Neural cell (in vitro differentiated cells): ENCODE results near the gene ACTN2. TPM values are rescaled to one million over a fixed set of nuclear protein-coding genes. Genes with fewer than 3 reads are reported as not detected.

Source experiments
- H2AFZ ChIP-seq: fragments of 200-600, 300-800 bp; sonication (generic), shearing (Covaris generic); 2 replicates; pipeline ENCODE4 v1.6.0; 2014; ENCODE audit warnings: low read depth, mild to moderate bottlenecking, antibody characterized with exemption, low read length, moderate library complexity
- H3F3A ChIP-seq: fragments of 200-600 bp; shearing (Covaris generic); 2 replicates; pipeline ENCODE4 v1.6.1; 2016; ENCODE audit warnings: mild to moderate bottlenecking, moderate library complexity, mixed read lengths, antibody characterized with exemption, low read length; ENCODE audit not compliant: insufficient read depth, poor library complexity, severe bottlenecking
- H3K27ac ChIP-seq: fragments of 200-600, 300-800 bp; sonication (generic), shearing (Covaris generic); 2 replicates; pipeline ENCODE4 v1.5.1; 2014; ENCODE audit warnings: mild to moderate bottlenecking, low read length, moderate library complexity
- H3K27me3 ChIP-seq: fragments of 300-800, 200-600 bp; sonication (generic), shearing (Covaris generic); 2 replicates; pipeline ENCODE4 v1.6.0; 2014; ENCODE audit warnings: mild to moderate bottlenecking, low read depth, low read length, moderate library complexity; ENCODE audit not compliant: insufficient read depth
- H3K36me3 ChIP-seq: fragments of 300-800, 200-600 bp; sonication (generic), shearing (Covaris generic); 2 replicates; pipeline ENCODE4 v1.5.1; 2014; ENCODE audit warnings: mild to moderate bottlenecking, antibody characterized with exemption, low read length, moderate library complexity; ENCODE audit not compliant: insufficient read depth
- H3K4me2 ChIP-seq: fragments of 300-800, 200-600 bp; sonication (generic), shearing (Covaris generic); 2 replicates; pipeline ENCODE4 v1.6.0; 2014; ENCODE audit warnings: mild to moderate bottlenecking, low read length
- H3K4me3 ChIP-seq: fragments of 300-800, 200-600 bp; sonication (generic), shearing (Covaris generic); 2 replicates; pipeline ENCODE4 v1.5.1; 2014; ENCODE audit warnings: mild to moderate bottlenecking, low read length, moderate library complexity
- H3K79me2 ChIP-seq: fragments of 200-600 bp; shearing (Covaris generic); replicated peaks from 2 replicates; pipeline ENCODE4 v1.6.0; 2014; ENCODE audit warnings: mild to moderate bottlenecking, low read length, moderate library complexity; ENCODE audit not compliant: insufficient read depth
- H3K9ac ChIP-seq: fragments of 300-800, 200-600 bp; sonication (generic), shearing (Covaris generic); 2 replicates; pipeline ENCODE4 v1.6.1; 2016; ENCODE audit warnings: mild to moderate bottlenecking, low read length, mixed read lengths
- H3K9me2 ChIP-seq: fragments of 200-600 bp; shearing (Covaris generic); 2 replicates; pipeline ENCODE4 v1.6.1; 2016; ENCODE audit warnings: mild to moderate bottlenecking, low read length, mixed read lengths; ENCODE audit not compliant: insufficient read depth
- H3K9me3 ChIP-seq: fragments of 200-600, 300-800 bp; sonication (generic), shearing (Covaris generic); 2 replicates; pipeline ENCODE4 v1.6.1; 2016; ENCODE audit warnings: mild to moderate bottlenecking, mixed run types, low read length, moderate library complexity, mixed read lengths
- H4K20me1 ChIP-seq: fragments of 200-600 bp; shearing (Covaris generic); 2 replicates; pipeline ENCODE4 v1.6.1; 2016; ENCODE audit warnings: mild to moderate bottlenecking, mixed run types; ENCODE audit not compliant: insufficient read depth
- EP300 ChIP-seq: fragments of 450-650 bp; conservative IDR thresholded peaks from 2 replicates; pipeline ENCODE4 v1.6.1; 2014; ENCODE audit warnings: antibody characterized with exemption, mild to moderate bottlenecking, moderate library complexity; ENCODE audit not compliant: poor library complexity, severe bottlenecking
- EZH2 ChIP-seq: fragments of 200-600, 300-800 bp; shearing (Covaris generic), sonication (generic); IDR thresholded peaks from 2 replicates; pipeline ENCODE4 v1.6.1; 2014; ENCODE audit warnings: antibody characterized with exemption, low read length, borderline replicate concordance, mild to moderate bottlenecking; ENCODE audit not compliant: insufficient read depth, poor library complexity, severe bottlenecking
- MXI1 ChIP-seq: fragments of 450-650 bp; conservative IDR thresholded peaks from 2 replicates; pipeline ENCODE4 v1.6.1; 2014; ENCODE audit warnings: antibody characterized with exemption, mild to moderate bottlenecking; ENCODE audit not compliant: poor library complexity, severe bottlenecking
- POLR2AphosphoS5 ChIP-seq: IDR thresholded peaks from 2 replicates; pipeline ENCODE4 v1.6.1; 2012
- RAD21 ChIP-seq: fragments of 450-650 bp; conservative IDR thresholded peaks from 2 replicates; pipeline ENCODE4 v1.6.1; 2014; ENCODE audit warnings: antibody characterized with exemption, mild to moderate bottlenecking, moderate library complexity
- SMC3 ChIP-seq: fragments of 450-650 bp; conservative IDR thresholded peaks from 2 replicates; pipeline ENCODE4 v1.6.1; 2014; ENCODE audit warnings: antibody characterized with exemption, mild to moderate bottlenecking, moderate library complexity; ENCODE audit not compliant: poor library complexity
- TAF1 ChIP-seq: IDR thresholded peaks from 2 replicates; pipeline ENCODE4 v1.6.1; 2012; ENCODE audit warnings: low read depth
- polyA plus RNA-seq: library from polyadenylated mRNA; depleted of rRNA; stranded (reverse); fragments of >200 nt; gene quantifications from 2 replicates; pipeline ENCODE4 v1.2.3, GENCODE V29; 2014
- TF ChIP-seq, protein P1 (sequence below): fragments of 450-650 bp; IDR thresholded peaks from 2 replicates; pipeline ENCODE4 v1.5.1; 2014; ENCODE audit warnings: antibody characterized with exemption, mild to moderate bottlenecking, moderate library complexity; ENCODE audit not compliant: poor library complexity, severe bottlenecking
- TF ChIP-seq, protein P2 (sequence below): IDR thresholded peaks from 2 replicates; pipeline ENCODE4 v1.6.1; 2012; ENCODE audit warnings: borderline replicate concordance

The ACTN2 gene
- polyA plus RNA-seq, 1 donor from 2014 or later = 6.1 TPM

DNA sequence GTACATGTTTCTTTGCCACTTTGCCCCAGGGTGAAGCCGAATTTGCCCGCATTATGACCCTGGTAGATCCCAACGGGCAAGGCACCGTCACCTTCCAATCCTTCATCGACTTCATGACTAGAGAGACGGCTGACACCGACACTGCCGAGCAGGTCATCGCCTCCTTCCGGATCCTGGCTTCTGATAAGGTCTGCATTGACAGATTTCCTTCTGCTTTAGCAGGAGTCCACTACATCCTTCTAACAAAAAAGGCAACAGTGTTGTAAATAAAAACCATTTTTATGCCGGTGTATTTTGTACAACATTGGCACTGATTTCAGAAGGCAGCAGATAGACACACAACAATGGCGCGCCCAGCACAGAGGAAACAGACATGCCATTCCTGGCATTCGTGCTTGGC lies 74.7 kb downstream of the ACTN2 start:
- Histone ChIP-seq H2AFZ (no peak overlapping the region), H3K27ac (no peak overlapping the region), H3K27me3 (no peaks in the 10 kb centered on the region), H3K9ac (no peak overlapping the region), H3F3A (no peaks in the 10 kb centered on the region), H3K36me3 (no peaks in the 10 kb centered on the region), H3K79me2 (no peaks in the 10 kb centered on the region), H3K4me3 (no peak overlapping the region), H3K9me2 (no peaks in the 10 kb centered on the region), H4K20me1 (no peaks in the 10 kb centered on the region), H3K4me2 (no peak overlapping the region), H3K9me3 (no peaks in the 10 kb centered on the region)
- TF ChIP-seq SMC3 = no peak
- TF ChIP-seq, protein P1, sequence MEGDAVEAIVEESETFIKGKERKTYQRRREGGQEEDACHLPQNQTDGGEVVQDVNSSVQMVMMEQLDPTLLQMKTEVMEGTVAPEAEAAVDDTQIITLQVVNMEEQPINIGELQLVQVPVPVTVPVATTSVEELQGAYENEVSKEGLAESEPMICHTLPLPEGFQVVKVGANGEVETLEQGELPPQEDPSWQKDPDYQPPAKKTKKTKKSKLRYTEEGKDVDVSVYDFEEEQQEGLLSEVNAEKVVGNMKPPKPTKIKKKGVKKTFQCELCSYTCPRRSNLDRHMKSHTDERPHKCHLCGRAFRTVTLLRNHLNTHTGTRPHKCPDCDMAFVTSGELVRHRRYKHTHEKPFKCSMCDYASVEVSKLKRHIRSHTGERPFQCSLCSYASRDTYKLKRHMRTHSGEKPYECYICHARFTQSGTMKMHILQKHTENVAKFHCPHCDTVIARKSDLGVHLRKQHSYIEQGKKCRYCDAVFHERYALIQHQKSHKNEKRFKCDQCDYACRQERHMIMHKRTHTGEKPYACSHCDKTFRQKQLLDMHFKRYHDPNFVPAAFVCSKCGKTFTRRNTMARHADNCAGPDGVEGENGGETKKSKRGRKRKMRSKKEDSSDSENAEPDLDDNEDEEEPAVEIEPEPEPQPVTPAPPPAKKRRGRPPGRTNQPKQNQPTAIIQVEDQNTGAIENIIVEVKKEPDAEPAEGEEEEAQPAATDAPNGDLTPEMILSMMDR = no peak
- no peak for TF ChIP-seq MXI1
- TF ChIP-seq EZH2 = no peak
- TF ChIP-seq RAD21 = no peak
- TF ChIP-seq POLR2AphosphoS5 = no peak
- TF ChIP-seq, protein P2, sequence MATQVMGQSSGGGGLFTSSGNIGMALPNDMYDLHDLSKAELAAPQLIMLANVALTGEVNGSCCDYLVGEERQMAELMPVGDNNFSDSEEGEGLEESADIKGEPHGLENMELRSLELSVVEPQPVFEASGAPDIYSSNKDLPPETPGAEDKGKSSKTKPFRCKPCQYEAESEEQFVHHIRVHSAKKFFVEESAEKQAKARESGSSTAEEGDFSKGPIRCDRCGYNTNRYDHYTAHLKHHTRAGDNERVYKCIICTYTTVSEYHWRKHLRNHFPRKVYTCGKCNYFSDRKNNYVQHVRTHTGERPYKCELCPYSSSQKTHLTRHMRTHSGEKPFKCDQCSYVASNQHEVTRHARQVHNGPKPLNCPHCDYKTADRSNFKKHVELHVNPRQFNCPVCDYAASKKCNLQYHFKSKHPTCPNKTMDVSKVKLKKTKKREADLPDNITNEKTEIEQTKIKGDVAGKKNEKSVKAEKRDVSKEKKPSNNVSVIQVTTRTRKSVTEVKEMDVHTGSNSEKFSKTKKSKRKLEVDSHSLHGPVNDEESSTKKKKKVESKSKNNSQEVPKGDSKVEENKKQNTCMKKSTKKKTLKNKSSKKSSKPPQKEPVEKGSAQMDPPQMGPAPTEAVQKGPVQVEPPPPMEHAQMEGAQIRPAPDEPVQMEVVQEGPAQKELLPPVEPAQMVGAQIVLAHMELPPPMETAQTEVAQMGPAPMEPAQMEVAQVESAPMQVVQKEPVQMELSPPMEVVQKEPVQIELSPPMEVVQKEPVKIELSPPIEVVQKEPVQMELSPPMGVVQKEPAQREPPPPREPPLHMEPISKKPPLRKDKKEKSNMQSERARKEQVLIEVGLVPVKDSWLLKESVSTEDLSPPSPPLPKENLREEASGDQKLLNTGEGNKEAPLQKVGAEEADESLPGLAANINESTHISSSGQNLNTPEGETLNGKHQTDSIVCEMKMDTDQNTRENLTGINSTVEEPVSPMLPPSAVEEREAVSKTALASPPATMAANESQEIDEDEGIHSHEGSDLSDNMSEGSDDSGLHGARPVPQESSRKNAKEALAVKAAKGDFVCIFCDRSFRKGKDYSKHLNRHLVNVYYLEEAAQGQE = no peak
- no peak for TF ChIP-seq EP300
- no peak for TF ChIP-seq TAF1

DNA sequence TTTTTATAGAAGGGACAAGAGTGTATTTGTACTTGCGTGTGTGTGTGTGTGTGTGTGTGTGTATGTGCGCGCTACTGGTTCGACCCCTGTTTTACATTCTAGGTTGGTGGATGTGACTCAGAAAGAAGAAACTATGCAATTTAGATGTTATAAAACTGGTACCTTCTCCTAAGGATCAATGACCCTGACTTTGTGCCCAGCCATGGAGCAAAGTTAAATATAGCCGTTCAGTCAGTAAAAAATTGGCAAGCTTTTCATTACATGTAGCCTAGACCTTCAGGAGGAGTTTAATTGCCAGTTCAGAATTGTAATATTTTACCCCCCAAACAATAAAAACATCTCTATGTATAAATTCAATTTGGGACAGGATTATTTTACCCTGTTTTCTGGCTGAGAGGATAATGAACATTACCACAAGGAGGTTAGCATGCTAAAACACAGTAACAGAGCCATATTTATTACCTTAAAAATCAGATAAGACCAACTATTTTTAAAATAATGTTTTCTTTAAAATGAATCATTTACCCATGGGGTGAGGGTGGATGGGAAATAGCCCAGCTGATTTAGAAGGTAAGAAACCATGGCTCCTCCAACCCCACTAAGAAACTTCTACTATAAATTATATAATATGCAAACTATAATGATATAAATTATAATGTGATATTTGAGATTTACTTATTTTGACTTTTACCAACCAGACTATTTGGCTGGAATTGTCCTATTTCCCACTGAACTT lies 75.3 kb downstream of the ACTN2 start:
- no peaks in the 10 kb centered on the region for H4K20me1 ChIP-seq
- TF ChIP-seq, protein P2 = no peak
- no peak for TF ChIP-seq SMC3
- TF ChIP-seq, protein P1 = no peak
- TF ChIP-seq RAD21 = no peak
- TF ChIP-seq POLR2AphosphoS5 = no peak
- TF ChIP-seq MXI1 = no peak
- TF ChIP-seq EP300 = no peak
- no peak for TF ChIP-seq EZH2
- TF ChIP-seq TAF1 = no peak
- no peak overlapping the region for H3K27ac ChIP-seq

More for the DNA sequence above, 75.3 kb downstream of the ACTN2 start:
- no peak overlapping the region for H2AFZ ChIP-seq
- no peak overlapping the region for H3K4me2 ChIP-seq
- H3K27me3 ChIP-seq = no peaks in the 10 kb centered on the region
- no peaks in the 10 kb centered on the region for H3K9me2 ChIP-seq
- no peaks in the 10 kb centered on the region for H3F3A ChIP-seq
- no peaks in the 10 kb centered on the region for H3K36me3 ChIP-seq
- H3K9me3 ChIP-seq = no peaks in the 10 kb centered on the region
- H3K79me2 ChIP-seq = no peaks in the 10 kb centered on the region
- H3K4me3 ChIP-seq = no peak overlapping the region
- no peak overlapping the region for H3K9ac ChIP-seq
